Naive thymus-derived CD4-positive, alpha-beta T cell (primary cell): ENCODE data around the gene ARNT2. TPM values are rescaled to one million over a fixed set of nuclear protein-coding genes. Genes with fewer than 3 reads are reported as not detected.

Experiments
- ATAC-seq: fragments of 150-1000 bp; cut with Tn5 transposase; 2 replicates; pipeline ENCODE4 v1.10.0; 2021; ENCODE audit warnings: mild to moderate bottlenecking, moderate library complexity
- CTCF ChIA-PET: fragments of 350-600 bp; sonication (Branson Sonifier 250); formaldehyde crosslinking; loops from one replicate; lab custom pipeline; 2021; ENCODE audit warnings: antibody characterized with exemption; lab: Charles Lee
- POLR2A ChIA-PET: fragments of 350-600 bp; sonication (Branson Sonifier 250); formaldehyde crosslinking; loops from one replicate; lab custom pipeline; 2021; ENCODE audit warnings: antibody characterized with exemption, inconsistent platforms; lab: Charles Lee
- DNase-seq, 9 donors: peaks; one replicate each; pipeline versions ENCODE4 v3.0.0 to v3.0.0-alpha.2; 2020 to 2022; ENCODE audit warnings: mixed read lengths in 1 of 9
- H3K27ac ChIP-seq: one replicate; pipeline ENCODE4 v1.7.0; 2013; ENCODE audit warnings: mild to moderate bottlenecking, low read depth, low read length, moderate library complexity
- H3K27me3 ChIP-seq, 2 donors: one replicate each; pipeline ENCODE4 v1.7.0; 2013; ENCODE audit warnings: low read length in 2 of 2, mild to moderate bottlenecking in 2 of 2, moderate library complexity in 2 of 2; ENCODE audit not compliant: control insufficient read depth in 2 of 2, insufficient read depth in 2 of 2
- H3K36me3 ChIP-seq, 3 experiments: 1 replicate in 2 of 3; 2 replicates in 1 of 3; pipeline ENCODE4 v1.7.0; 2013; ENCODE audit warnings: low read length in 3 of 3, mild to moderate bottlenecking in 3 of 3, moderate library complexity in 1 of 3; ENCODE audit not compliant: insufficient read depth in 3 of 3, control insufficient read depth in 2 of 3
- H3K4me1 ChIP-seq, 2 donors: one replicate each; pipeline ENCODE4 v1.7.0; 2013; ENCODE audit warnings: low read length in 2 of 2, mild to moderate bottlenecking in 2 of 2, moderate library complexity in 1 of 2; ENCODE audit not compliant: control insufficient read depth in 2 of 2, insufficient read depth in 2 of 2
- H3K4me3 ChIP-seq: 2 replicates; pipeline ENCODE4 v1.7.0; 2013; ENCODE audit warnings: mild to moderate bottlenecking, low read length
- H3K9me3 ChIP-seq, 3 experiments: 1 replicate in 2 of 3; 2 replicates in 1 of 3; pipeline ENCODE4 v1.7.0; 2013; ENCODE audit warnings: low read length in 3 of 3; ENCODE audit not compliant: control insufficient read depth in 2 of 3
- H3K27ac Mint-ChIP-seq, 9 donors: one replicate each; pipeline ENCODE4 v1.8.0; 2020 to 2022; ENCODE audit warnings: mixed read lengths in 9 of 9, mild to moderate bottlenecking in 8 of 9, moderate library complexity in 5 of 9, inconsistent platforms in 2 of 9
- H3K27me3 Mint-ChIP-seq, 5 donors: one replicate each; pipeline ENCODE4 v1.8.0; 2021 to 2022; ENCODE audit warnings: mixed read lengths in 5 of 5, mild to moderate bottlenecking in 1 of 5
- H3K36me3 Mint-ChIP-seq, 5 donors: one replicate each; pipeline ENCODE4 v1.8.0; 2020 to 2022; ENCODE audit warnings: mixed read lengths in 5 of 5, mild to moderate bottlenecking in 3 of 5, inconsistent platforms in 1 of 5
- H3K4me1 Mint-ChIP-seq, 7 donors: one replicate each; pipeline ENCODE4 v1.8.0; 2020 to 2022; ENCODE audit warnings: mixed read lengths in 7 of 7, mild to moderate bottlenecking in 3 of 7, inconsistent platforms in 1 of 7
- H3K4me3 Mint-ChIP-seq, 10 donors: one replicate each; pipeline ENCODE4 v1.8.0; 2020 to 2022; ENCODE audit warnings: mild to moderate bottlenecking in 10 of 10, mixed read lengths in 10 of 10, moderate library complexity in 6 of 10, inconsistent platforms in 2 of 10
- H3K9me3 Mint-ChIP-seq, 11 donors: one replicate each; pipeline ENCODE4 v1.8.0; 2020 to 2022; ENCODE audit warnings: mixed read lengths in 11 of 11, mild to moderate bottlenecking in 4 of 11, inconsistent platforms in 1 of 11, moderate library complexity in 1 of 11
- intact Hi-C, 2 donors: fragments of 100-400 bp; cut with micrococcal nuclease; formaldehyde crosslinking; loops; one replicate each; pipeline ENCODE4 v1.15.1; 2023
- polyA plus RNA-seq, 2 donors: library from polyadenylated mRNA; unstranded; fragments of 300-500 nt; fragmentation: Illumina TruSeq; gene quantifications; one replicate each; pipeline ENCODE4 v1.2.3, GENCODE V29; 2021
- total RNA-seq, 6 experiments: library from RNA in 5 of 6; stranded (reverse) in 5 of 6; gene quantifications; 1 replicate in 5 of 6; 2 replicates in 1 of 6; pipeline ENCODE4 v1.2.3 and lab custom pipeline; 2021 to 2026

Gene ARNT2
- total and polyA plus RNA-seq, 7 experiments from 2014 or later, result not detected

DNA sequence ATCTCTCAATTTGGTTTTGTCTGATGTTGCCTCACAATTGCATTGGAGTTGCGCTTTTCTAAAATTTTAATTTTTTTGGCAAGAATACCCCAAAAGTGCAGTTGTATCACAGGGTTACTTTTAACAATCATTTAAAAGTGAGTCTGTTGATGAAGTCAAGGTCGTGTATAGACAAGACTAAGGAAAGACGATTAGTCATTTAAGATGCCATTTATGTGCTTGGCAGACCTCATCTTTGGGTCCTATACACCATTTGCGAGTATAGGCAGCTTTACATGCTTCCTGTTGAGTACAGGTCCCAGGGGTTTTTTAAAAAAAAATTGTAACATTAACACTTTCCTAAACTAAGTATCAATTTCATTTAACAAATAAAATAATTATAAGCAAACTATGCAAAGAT, 12.5 kb downstream of the ARNT2 start:
- intact Hi-C loops, result no loop called here
- peaks cover 0 to 4% (median 0%) of the 10 kb centered on the region in 7 donors for H3K4me1 Mint-ChIP-seq
- H3K36me3 ChIP-seq, result no peaks in the 10 kb centered on the region
- no peak overlapping the region for H3K4me3 Mint-ChIP-seq
- POLR2A ChIA-PET, result no interaction called here
- no peak overlapping the region for H3K4me3 ChIP-seq
- H3K9me3 ChIP-seq, result no peaks in the 10 kb centered on the region
- H3K27me3 ChIP-seq, result peaks cover 0 to 8% of the 10 kb centered on the region in 2 donors
- ATAC-seq (no peak), DNase-seq (no peak)
- no peaks in the 10 kb centered on the region for H3K36me3 Mint-ChIP-seq
- H3K27ac Mint-ChIP-seq, result no peak overlapping the region
- peaks cover 15 to 46% (median 35%) of the 10 kb centered on the region in 5 donors for H3K27me3 Mint-ChIP-seq
- H3K9me3 Mint-ChIP-seq, result peaks cover 0 to 2% (median 0%) of the 10 kb centered on the region in 11 donors
- CTCF ChIA-PET, result no interaction called here
- H3K4me1 ChIP-seq, result no peaks in the 10 kb centered on the region
- H3K27ac ChIP-seq, result no peak overlapping the region

DNA sequence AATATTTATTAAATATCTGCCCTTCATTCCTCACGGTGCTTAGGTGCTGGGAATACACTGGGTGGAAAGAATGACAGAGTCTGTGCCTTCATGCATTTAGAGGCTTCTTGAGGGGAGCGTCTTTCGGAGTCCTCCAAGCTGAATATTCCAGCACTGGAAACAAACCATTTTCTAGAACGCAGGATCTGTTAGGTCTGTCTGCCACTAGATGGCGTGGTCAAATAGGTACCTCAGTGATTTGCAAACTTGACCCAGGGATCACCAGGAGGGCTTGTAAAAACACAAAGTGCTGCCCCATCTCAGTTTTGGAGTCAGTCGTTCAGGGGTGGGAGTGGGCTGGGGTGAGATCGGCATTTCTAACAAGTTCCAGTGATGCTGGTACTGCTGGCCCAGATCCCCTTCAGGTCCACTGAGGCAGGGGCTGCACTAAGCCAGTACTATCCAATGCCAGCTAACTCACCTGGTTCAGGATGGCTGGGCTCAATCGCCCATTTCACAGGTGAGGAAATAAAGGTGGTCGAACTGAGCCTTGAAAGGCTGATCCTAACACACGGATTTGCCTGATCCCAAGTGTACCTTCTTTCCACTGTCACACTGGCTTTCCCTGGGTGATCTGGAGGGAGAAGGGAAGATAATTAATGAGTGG, 14.8 kb downstream of the ARNT2 start:
- POLR2A ChIA-PET, result no interaction called here
- peaks cover 0 to 8% of the 10 kb centered on the region in 2 donors for H3K27me3 ChIP-seq
- Mint-ChIP-seq H3K9me3 (no peaks in the 10 kb centered on the region), H3K36me3 (no peaks in the 10 kb centered on the region), H3K4me1 (peaks cover 0 to 2% (median 0%) of the 10 kb centered on the region in 7 donors), H3K4me3 (no peak overlapping the region), H3K27ac (no peak overlapping the region), H3K27me3 (peaks cover 18 to 37% (median 29%) of the 10 kb centered on the region in 5 donors)
- DNase-seq (no peak), ATAC-seq (no peak)
- H3K36me3 ChIP-seq, result no peaks in the 10 kb centered on the region
- no peaks in the 10 kb centered on the region for H3K4me1 ChIP-seq
- intact Hi-C loops, result no loop called here
- no peak overlapping the region for H3K27ac ChIP-seq
- CTCF ChIA-PET, result no interaction called here
- no peaks in the 10 kb centered on the region for H3K9me3 ChIP-seq
- no peak overlapping the region for H3K4me3 ChIP-seq

GRCh38 chr15:80419546-80419945, 15.4 kb downstream of the ARNT2 start:
- Histone ChIP-seq H3K4me1 (no peaks in the 10 kb centered on the region), H3K4me3 (no peak overlapping the region), H3K36me3 (no peaks in the 10 kb centered on the region), H3K27me3 (peaks cover 0 to 8% of the 10 kb centered on the region in 2 donors), H3K27ac (no peak overlapping the region), H3K9me3 (no peaks in the 10 kb centered on the region)
- ChIA-PET CTCF (no interaction called here), POLR2A (no interaction called here)
- ATAC-seq (no peak), DNase-seq (no peak)
- Mint-ChIP-seq H3K36me3 (no peaks in the 10 kb centered on the region), H3K4me1 (peaks cover 0 to 2% (median 0%) of the 10 kb centered on the region in 7 donors), H3K4me3 (no peak overlapping the region), H3K27ac (no peak overlapping the region), H3K9me3 (no peaks in the 10 kb centered on the region), H3K27me3 (peaks cover 18 to 37% (median 29%) of the 10 kb centered on the region in 5 donors)
- intact Hi-C loops, result no loop called here

DNA sequence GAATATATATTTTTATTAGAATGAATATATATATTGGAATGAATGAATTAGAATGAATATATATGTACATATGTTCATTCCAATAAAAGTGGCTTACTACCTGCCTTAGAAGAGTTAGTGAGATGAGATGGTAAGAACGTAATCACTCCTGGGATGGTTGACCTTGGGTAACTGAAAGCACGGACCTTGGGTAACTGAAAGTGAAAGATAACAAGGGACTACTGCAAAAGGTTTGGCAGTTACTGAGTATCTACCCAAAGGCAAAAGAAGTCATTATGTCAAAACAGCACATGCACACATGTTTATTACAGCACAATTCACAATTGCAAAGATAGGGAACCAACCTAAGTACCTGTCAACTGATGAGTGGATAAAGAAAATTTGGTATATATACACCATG, 16.5 kb downstream of the ARNT2 start:
- Mint-ChIP-seq H3K36me3 (no peaks in the 10 kb centered on the region), H3K4me1 (peaks cover 0 to 2% (median 0%) of the 10 kb centered on the region in 7 donors)

GRCh38 chr15:80423215-80423614, 19.0 kb downstream of the ARNT2 start:
- CTCF ChIA-PET, result interaction anchor here (0.9 kb wide), 1 partner anchor 33 kb away, joined by 3 read pairs; no protein-coding TSS in a partner anchor
- no peak for DNase-seq
- ATAC-seq, result no peak
- H3K27me3 ChIP-seq, result peaks cover 0 to 8% of the 10 kb centered on the region in 2 donors
- intact Hi-C loops, result no loop called here
- H3K4me3 ChIP-seq, result no peak overlapping the region
- Mint-ChIP-seq H3K27ac (no peak overlapping the region), H3K36me3 (no peaks in the 10 kb centered on the region), H3K9me3 (no peaks in the 10 kb centered on the region), H3K4me1 (no peaks in the 10 kb centered on the region), H3K27me3 (peaks cover 6 to 21% (median 15%) of the 10 kb centered on the region in 5 donors), H3K4me3 (no peak overlapping the region)
- no peaks in the 10 kb centered on the region for H3K4me1 ChIP-seq
- no peak overlapping the region for H3K27ac ChIP-seq
- POLR2A ChIA-PET, result no interaction called here
- H3K9me3 ChIP-seq, result no peaks in the 10 kb centered on the region
- no peaks in the 10 kb centered on the region for H3K36me3 ChIP-seq

More for the DNA sequence above, 16.5 kb downstream of the ARNT2 start:
- Histone ChIP-seq H3K27me3 (peaks cover 0 to 8% of the 10 kb centered on the region in 2 donors), H3K4me3 (no peak overlapping the region), H3K4me1 (no peaks in the 10 kb centered on the region), H3K9me3 (no peaks in the 10 kb centered on the region), H3K27ac (no peak overlapping the region), H3K36me3 (no peaks in the 10 kb centered on the region)
- no peak for ATAC-seq
- H3K27me3 Mint-ChIP-seq, result peaks cover 14 to 31% (median 25%) of the 10 kb centered on the region in 5 donors
- ChIA-PET POLR2A (no interaction called here), CTCF (no interaction called here)
- H3K27ac Mint-ChIP-seq, result no peak overlapping the region
- intact Hi-C loops, result no loop called here
- no peaks in the 10 kb centered on the region for H3K9me3 Mint-ChIP-seq
- H3K4me3 Mint-ChIP-seq, result no peak overlapping the region
- no peak for DNase-seq

GRCh38 chr15:80424381-80424780, 20.2 kb downstream of the ARNT2 start:
- no peak overlapping the region for H3K4me3 ChIP-seq
- POLR2A ChIA-PET, result no interaction called here
- DNase-seq, result no peak
- H3K27ac ChIP-seq, result no peak overlapping the region
- intact Hi-C loops, result no loop called here
- Mint-ChIP-seq H3K4me3 (no peak overlapping the region), H3K9me3 (no peaks in the 10 kb centered on the region), H3K27ac (no peak overlapping the region), H3K27me3 (peaks cover 2 to 16% (median 7%) of the 10 kb centered on the region in 5 donors), H3K4me1 (no peaks in the 10 kb centered on the region), H3K36me3 (no peaks in the 10 kb centered on the region)
- CTCF ChIA-PET, result no interaction called here
- no peaks in the 10 kb centered on the region for H3K9me3 ChIP-seq
- H3K4me1 ChIP-seq, result no peaks in the 10 kb centered on the region
- no peak for ATAC-seq
- H3K27me3 ChIP-seq, result peaks cover 0 to 2% of the 10 kb centered on the region in 2 donors
- H3K36me3 ChIP-seq, result no peaks in the 10 kb centered on the region

- H3K4me3 Mint-ChIP-seq, result no peak overlapping the region
- ATAC-seq (no peak), DNase-seq (no peak)
- Histone ChIP-seq H3K4me3 (no peak overlapping the region), H3K27me3 (no peaks in the 10 kb centered on the region), H3K4me1 (no peaks in the 10 kb centered on the region), H3K36me3 (no peaks in the 10 kb centered on the region), H3K9me3 (no peaks in the 10 kb centered on the region), H3K27ac (no peak overlapping the region)
- H3K9me3 Mint-ChIP-seq, result no peaks in the 10 kb centered on the region
- ChIA-PET POLR2A (no interaction called here), CTCF (no interaction called here)
- no peaks in the 10 kb centered on the region for H3K36me3 Mint-ChIP-seq
- H3K4me1 Mint-ChIP-seq, result no peaks in the 10 kb centered on the region
- intact Hi-C loops, result no loop called here
- H3K27me3 Mint-ChIP-seq, result peaks cover 4 to 9% (median 8%) of the 10 kb centered on the region in 5 donors
- no peak overlapping the region for H3K27ac Mint-ChIP-seq
Observed at GRCh38 chr15:80426316-80426715, 22.1 kb downstream of the ARNT2 start.
